GM18508 (cell line): Measurements from ENCODE around the gene CCDC8.
"Not testable (repeated sequence)": the region's sequence is repeated elsewhere in the genome, so short reads cannot be mapped to it uniquely, and the experiment has no call there.

Experiments
- ATAC-seq: cut with Tn5 transposase; IDR thresholded peaks from one replicate; pipeline ENCODE4 v1.9.1; 2021; ENCODE audit warnings: moderate number of reproducible peaks; ENCODE audit not compliant: insufficient read depth, unreplicated experiment

Gene CCDC8

DNA sequence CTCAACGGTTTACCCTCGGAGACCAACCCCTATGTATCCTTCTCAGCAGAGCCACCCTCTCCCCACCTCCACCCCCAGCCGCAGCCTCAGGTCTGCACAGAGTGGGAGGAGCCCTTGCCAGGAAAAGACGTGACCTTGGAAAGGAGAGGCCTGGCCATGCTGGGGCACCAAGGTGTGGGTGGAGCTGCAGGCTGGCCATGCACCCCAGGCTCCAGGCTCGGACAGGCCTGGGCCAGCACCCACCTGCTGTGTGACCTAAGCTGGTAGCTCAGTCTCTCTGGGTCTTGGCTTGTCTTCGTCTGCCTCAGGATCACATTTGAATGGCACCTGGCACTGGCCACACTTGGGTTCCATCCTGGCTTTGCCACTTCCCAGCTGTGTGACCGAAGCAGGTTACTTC is 29.5 kb downstream of the CCDC8 start:
- no peak for ATAC-seq

GRCh38 chr19:46383171-46383815 is 30.1 kb downstream of the CCDC8 start:
- ATAC-seq = no peak

- ATAC-seq = no peak
These were observed 31.5 kb downstream of the CCDC8 start for GRCh38 chr19:46381756-46382345.

DNA sequence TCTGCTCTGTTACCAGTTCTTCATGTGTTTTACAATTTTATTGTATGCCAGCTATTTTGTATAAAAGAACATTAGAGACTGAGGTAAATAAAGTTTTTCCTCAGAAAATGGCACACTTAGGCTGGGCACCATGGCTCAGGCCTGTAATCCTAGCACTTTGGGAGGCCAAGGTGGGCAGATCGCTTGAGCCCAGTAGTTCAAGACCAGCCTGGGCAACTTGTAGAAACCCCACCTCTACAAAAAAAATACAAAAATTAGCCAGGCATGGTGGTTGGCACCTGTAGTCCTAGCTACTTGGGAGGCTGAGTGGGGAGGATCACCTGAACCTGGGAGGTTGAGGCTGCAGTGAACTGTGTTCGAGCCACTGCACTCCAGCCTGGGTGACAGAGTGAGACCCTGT is 32.0 kb downstream of the CCDC8 start:
- no peak for ATAC-seq

GRCh38 chr19:46380690-46381089 is 32.7 kb downstream of the CCDC8 start:
- no peak for ATAC-seq

GRCh38 chr19:46378268-46378667 is 35.1 kb downstream of the CCDC8 start:
- ATAC-seq = no peak

- no peak for ATAC-seq
These were observed 36.9 kb downstream of the CCDC8 start for GRCh38 chr19:46376241-46377153.

GRCh38 chr19:46375476-46376067 is 37.8 kb downstream of the CCDC8 start:
- not testable (repeated sequence) for ATAC-seq

GRCh38 chr19:46374536-46375475 is 38.6 kb downstream of the CCDC8 start:
- no peak for ATAC-seq

GRCh38 chr19:46373491-46374359 is 39.6 kb downstream of the CCDC8 start:
- ATAC-seq = no peak

DNA sequence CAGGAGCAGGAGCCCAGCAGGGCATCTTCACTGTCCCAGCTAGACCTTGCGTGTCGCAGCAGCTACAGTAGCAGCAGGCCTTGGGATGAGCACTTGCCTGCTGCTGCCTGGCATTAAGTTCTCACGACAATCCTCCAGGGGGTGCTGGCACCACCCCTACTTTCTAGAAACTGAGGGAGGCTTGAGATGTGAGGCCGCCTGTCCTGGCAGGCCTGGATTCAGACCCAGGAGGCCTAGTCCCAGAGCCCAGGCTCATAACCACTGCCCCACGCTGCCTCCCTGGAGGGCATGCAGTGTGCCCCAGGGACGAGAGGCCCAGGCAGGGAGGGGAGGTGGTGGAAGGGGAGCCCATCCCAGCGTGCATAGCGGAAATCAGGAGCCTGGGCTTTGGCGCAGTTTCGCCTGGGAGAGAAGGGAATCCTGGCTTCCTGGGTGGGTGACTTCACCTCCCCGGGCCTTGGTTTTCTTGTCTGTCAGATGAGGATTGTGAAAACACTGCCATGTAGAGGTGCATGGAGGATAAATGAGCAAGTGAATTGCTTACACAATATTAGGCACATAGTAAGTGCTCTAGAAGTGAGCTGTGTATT is 40.4 kb downstream of the CCDC8 start:
- ATAC-seq = no peak

- no peak for ATAC-seq
These were observed 41.9 kb downstream of the CCDC8 start for GRCh38 chr19:46371371-46371901.

DNA sequence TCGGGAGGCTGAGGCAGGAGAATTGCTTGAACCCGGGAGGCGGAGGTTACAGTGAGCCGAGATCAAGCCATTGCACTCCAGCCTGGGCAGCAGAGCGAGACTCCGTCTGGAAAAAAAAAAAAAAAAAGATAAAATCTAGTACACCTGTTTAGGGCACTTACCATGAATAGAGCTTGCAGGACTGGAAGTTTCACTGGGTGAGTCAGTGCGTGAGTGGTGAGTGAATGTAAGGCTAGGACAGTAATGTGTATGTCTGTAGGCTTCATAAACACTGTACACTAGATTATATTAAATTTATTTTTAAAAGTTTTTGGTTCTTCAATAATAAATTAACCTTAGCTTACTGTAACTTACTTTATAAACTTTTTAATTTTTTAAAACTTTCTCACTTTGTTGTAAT is 43.5 kb downstream of the CCDC8 start:
- no peak for ATAC-seq

- no peak for ATAC-seq
These were observed 45.2 kb downstream of the CCDC8 start for GRCh38 chr19:46368116-46368515.

DNA sequence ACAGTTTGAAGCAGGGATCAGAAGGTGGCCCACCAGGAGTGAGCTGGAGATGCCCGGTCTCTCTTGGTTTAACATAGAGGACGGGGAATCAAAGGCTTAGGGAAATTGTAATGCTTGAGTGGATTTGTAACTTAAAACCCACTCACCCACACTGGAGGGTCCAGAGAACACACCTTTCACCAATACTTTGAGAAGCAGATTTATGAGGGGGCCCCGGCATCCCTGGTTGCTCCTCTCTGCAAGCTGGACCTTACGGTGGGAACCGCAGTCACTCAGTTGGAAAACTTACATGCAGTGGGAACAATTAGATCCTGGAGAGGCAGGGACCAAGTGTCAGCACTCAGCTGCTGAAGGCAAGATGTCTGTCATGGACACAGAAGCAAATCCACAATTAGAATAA is 45.9 kb downstream of the CCDC8 start:
- no peak for ATAC-seq

DNA sequence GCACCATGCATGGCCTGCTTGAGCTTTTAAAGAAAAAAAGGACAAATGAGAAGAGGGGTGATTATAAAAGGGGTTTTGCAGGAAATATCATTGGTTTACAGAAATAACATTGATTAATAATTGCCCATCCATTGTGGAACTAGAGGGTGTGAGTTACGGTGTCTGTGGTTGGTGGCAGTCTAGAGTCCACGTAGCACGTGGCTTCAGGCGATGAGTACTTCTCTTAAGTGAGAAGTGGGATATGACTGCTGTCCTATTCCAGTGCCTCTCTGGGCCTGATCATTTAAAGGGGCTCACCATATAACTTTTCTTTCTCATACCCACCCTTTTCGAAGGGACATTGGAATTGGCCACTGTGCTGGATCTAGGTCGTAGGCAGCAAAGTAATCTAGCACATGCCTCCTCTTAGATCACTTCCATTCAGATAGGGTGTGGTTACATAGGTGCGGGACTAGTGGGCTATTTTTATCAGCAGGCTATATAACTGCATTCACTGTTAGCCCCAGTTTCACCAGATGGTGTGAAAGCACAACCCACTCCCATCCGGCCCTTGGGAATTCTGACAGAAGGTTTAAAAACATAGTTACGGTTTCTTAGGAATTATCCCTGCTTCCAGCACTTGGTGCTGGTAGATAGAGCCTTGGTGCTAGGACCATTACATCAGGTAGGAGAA is 46.6 kb downstream of the CCDC8 start:
- ATAC-seq = no peak

DNA sequence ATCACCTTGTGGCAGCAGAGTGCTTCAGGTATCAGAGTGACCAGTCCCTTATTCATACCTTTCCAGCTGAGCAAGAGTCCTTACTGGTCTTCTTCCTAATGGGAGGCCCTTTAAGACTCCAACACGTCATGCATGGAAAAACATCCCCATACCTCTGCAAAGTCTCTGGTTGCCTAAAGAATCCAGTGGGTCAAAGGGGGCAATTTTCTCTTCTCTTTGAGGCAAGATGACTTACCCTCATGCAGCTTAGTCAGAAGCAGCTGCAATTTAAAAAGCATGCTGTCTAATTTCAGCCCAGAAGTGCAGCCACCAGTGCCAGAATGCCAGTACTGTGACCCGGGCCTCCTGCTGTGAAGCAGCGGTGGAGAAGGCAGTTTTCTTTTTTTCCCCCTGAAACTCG is 47.8 kb downstream of the CCDC8 start:
- ATAC-seq = no peak

DNA sequence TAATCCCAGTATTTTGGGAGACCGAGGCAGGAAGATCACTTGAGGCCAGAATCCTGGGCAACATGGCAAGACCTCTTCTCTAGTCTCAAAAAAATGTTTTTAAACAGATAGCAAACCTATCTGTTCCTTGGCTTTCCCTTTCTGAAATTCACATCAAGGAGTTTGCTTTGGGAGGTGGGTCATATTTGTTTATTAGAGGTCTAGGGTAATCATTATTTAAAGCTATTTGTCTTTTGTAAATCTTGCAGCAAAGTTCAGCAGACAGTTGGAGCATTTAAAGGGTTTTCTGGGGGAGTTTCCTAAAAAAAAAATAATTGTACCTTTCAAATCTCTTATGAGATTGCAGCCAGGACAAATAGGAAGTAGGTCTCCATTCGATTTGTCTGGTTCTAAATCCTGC is 49.0 kb downstream of the CCDC8 start:
- ATAC-seq = no peak
